ENCODE measurements around the gene HDLBP.

HDLBP gene

GRCh38 chr2:241227594-241227993 is 87.9 kb downstream of the HDLBP start:
- DNase-seq, result no peak

- no peak for DNase-seq
Observed at GRCh38 chr2:241226723-241227572, 88.5 kb downstream of the HDLBP start.

- DNase-seq, result no peak
Observed at GRCh38 chr2:241225983-241226382, 89.5 kb downstream of the HDLBP start.

GRCh38 chr2:241225545-241225944 is 89.9 kb downstream of the HDLBP start:
- DNase-seq, result no peak

- DNase-seq, result no peak
Observed at GRCh38 chr2:241224851-241225438, 90.5 kb downstream of the HDLBP start.

GRCh38 chr2:241224018-241224850 is 91.2 kb downstream of the HDLBP start:
- DNase-seq, result no peak

GRCh38 chr2:241223211-241224017 is 92.1 kb downstream of the HDLBP start:
- DNase-seq, result no peak

GRCh38 chr2:241219856-241220356 is 95.6 kb downstream of the HDLBP start:
- DNase-seq, result no peak

GRCh38 chr2:241219030-241219382 is 96.5 kb downstream of the HDLBP start:
- no peak for DNase-seq

- DNase-seq, result no peak
Observed at GRCh38 chr2:241218131-241219029, 97.1 kb downstream of the HDLBP start.

GRCh38 chr2:241217320-241218031 is 98.0 kb downstream of the HDLBP start:
- no peak for DNase-seq

GRCh38 chr2:241216211-241216761 is 99.2 kb downstream of the HDLBP start:
- no peak for DNase-seq

- no peak for DNase-seq
Observed at GRCh38 chr2:241215421-241215820, 100.1 kb downstream of the HDLBP start.

GRCh38 chr2:241214766-241215165 is 100.7 kb downstream of the HDLBP start:
- DNase-seq, result no peak

- no peak for DNase-seq
Observed at GRCh38 chr2:241214209-241214608, 101.3 kb downstream of the HDLBP start.

- no peak for DNase-seq
Observed at GRCh38 chr2:241213567-241213966, 101.9 kb downstream of the HDLBP start.

GRCh38 chr2:241213041-241213440 is 102.4 kb downstream of the HDLBP start:
- no peak for DNase-seq

GRCh38 chr2:241211276-241211675 is 104.2 kb downstream of the HDLBP start:
- DNase-seq, result no peak

GRCh38 chr2:241209271-241209670 is 106.2 kb downstream of the HDLBP start:
- no peak for DNase-seq

- DNase-seq, result no peak
Observed at GRCh38 chr2:241208058-241208457, 107.4 kb downstream of the HDLBP start.

- DNase-seq, result no peak
Observed at GRCh38 chr2:241207641-241208040, 107.8 kb downstream of the HDLBP start.
